SK-N-MC (cell line): ENCODE data around the gene SLC47A2.

ENCODE experiments used
- EZH2 ChIP-seq: fragments of 200-600 bp; sonication (generic); IDR thresholded peaks from one replicate; pipeline ENCODE4 v1.6.1; 2017; ENCODE audit warnings: antibody characterized with exemption
- FOXP2 ChIP-seq: optimal IDR thresholded peaks from 2 replicates; pipeline ENCODE3; 2011; ENCODE audit warnings: mild to moderate bottlenecking, moderate library complexity; ENCODE audit not compliant: insufficient read depth; ENCODE audit errors: extremely low read length, control extremely low read depth
- POLR2AphosphoS5 ChIP-seq: IDR thresholded peaks from 2 replicates; pipeline ENCODE4 v1.6.1; 2012; ENCODE audit warnings: mild to moderate bottlenecking, low read depth, low read length, borderline replicate concordance

DNA sequence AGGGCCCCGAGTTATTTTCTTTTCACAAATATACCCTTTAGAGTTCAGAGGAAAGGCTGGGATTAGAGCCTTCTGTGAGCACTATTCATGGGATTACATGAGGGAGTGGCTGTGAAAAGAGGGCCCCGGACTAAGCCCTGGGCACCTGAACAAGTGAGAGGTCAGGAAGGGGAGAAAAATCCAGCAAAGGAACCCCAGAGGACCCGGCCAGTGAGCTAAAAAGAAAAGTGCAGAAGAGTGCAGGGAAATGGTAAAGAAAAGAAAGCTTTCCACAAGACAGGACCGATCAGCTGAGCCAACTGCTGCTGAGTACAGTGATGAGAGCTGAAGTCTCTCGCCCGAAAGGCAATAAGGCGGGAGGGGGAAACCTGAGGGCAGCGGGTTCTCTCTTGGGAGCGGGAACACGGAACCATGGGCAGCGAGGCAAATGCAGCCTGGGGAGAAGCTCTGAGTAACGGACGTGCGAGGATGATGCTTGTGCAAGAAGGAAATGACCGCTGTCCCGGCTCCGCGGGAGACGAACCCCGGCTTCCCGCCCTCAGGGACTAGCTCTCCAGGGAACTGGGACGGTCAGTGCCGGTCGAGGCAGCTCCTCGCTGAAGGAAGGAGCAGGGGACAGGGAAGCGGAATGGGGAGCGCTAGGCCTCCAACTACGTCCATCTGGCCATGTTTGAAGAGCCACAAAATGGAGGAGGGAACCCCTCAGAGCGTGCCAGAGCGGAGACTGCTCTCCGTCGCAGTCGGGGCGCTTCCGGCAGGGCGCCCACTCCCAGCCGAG is 68.5 kb downstream of the SLC47A2 start:
- TF ChIP-seq POLR2AphosphoS5 (no peak), EZH2 (no peak), FOXP2 (no peak)
